Stimulated activated memory B cell treated with anti-CD40 and anti-IgM and Interleukin-4, amounts not matched to agents 10 μg/mL and 1 μg/mL and 100 μg/mL, for 72 hours (primary cell): Measurements from ENCODE around the gene AP1G1.
"Not testable (repeated sequence)": the region's sequence is repeated elsewhere in the genome, so short reads cannot be mapped to it uniquely, and the experiment has no call there.

Experiments used
- ATAC-seq: fragments of 150-1000 bp; cut with Tn5 transposase; 2 replicates; pipeline ENCODE4 v1.10.0; 2021
- H3K27ac Mint-ChIP-seq: one replicate; pipeline ENCODE4 v1.8.0; 2022; ENCODE audit warnings: mild to moderate bottlenecking, mixed read lengths
- H3K27me3 Mint-ChIP-seq: one replicate; pipeline ENCODE4 v1.8.0; 2022; ENCODE audit warnings: mixed read lengths
- H3K36me3 Mint-ChIP-seq: one replicate; pipeline ENCODE4 v1.8.0; 2022; ENCODE audit warnings: mixed read lengths
- H3K4me1 Mint-ChIP-seq: one replicate; pipeline ENCODE4 v1.8.0; 2022; ENCODE audit warnings: mixed read lengths
- H3K4me3 Mint-ChIP-seq: one replicate; pipeline ENCODE4 v1.8.0; 2022; ENCODE audit warnings: mild to moderate bottlenecking, moderate library complexity, mixed read lengths
- H3K9me3 Mint-ChIP-seq: one replicate; pipeline ENCODE4 v1.8.0; 2022; ENCODE audit warnings: mixed read lengths

AP1G1 gene

DNA sequence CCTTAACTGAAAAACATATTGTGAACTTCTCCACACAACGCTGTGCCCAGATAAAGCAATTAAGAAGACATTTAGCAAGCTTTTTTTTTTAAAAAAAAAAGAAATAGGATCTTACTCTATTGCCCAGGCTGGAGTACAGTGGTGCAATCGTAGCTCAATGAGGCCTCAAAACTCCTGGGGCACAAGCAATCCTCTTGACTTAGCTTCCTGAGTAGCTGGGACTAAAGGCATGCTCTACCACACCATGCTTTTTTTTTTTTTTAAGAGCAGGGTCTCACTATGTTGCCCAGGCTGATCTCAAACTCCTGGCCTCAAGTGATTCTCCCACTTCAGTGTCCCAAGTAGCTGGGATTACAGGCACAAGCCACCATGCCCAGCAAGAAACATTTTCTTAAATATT is 20.1 kb downstream of the AP1G1 start:
- Mint-ChIP-seq H3K27ac (no peak overlapping the region), H3K36me3 (peaks cover 35% of the 10 kb centered on the region), H3K4me3 (no peak overlapping the region), H3K27me3 (no peaks in the 10 kb centered on the region), H3K4me1 (peaks cover 48% of the 10 kb centered on the region), H3K9me3 (no peaks in the 10 kb centered on the region)
- no peak for ATAC-seq

GRCh38 chr16:71785143-71785542 is 23.5 kb downstream of the AP1G1 start:
- Mint-ChIP-seq H3K36me3 (peaks cover 30% of the 10 kb centered on the region), H3K4me1 (peaks cover 21% of the 10 kb centered on the region)
- not testable (repeated sequence) for ATAC-seq, H3K4me3 Mint-ChIP-seq, H3K27me3 Mint-ChIP-seq, H3K27ac Mint-ChIP-seq, H3K9me3 Mint-ChIP-seq

- peaks cover 18% of the 10 kb centered on the region for H3K4me1 Mint-ChIP-seq
- H3K27me3 Mint-ChIP-seq = no peaks in the 10 kb centered on the region
- H3K9me3 Mint-ChIP-seq = no peaks in the 10 kb centered on the region
- no peak for ATAC-seq
- H3K36me3 Mint-ChIP-seq = peaks cover 26% of the 10 kb centered on the region
- H3K27ac Mint-ChIP-seq = no peak overlapping the region
- H3K4me3 Mint-ChIP-seq = no peak overlapping the region
Measured at GRCh38 chr16:71784093-71784492, 24.5 kb downstream of the AP1G1 start.

DNA sequence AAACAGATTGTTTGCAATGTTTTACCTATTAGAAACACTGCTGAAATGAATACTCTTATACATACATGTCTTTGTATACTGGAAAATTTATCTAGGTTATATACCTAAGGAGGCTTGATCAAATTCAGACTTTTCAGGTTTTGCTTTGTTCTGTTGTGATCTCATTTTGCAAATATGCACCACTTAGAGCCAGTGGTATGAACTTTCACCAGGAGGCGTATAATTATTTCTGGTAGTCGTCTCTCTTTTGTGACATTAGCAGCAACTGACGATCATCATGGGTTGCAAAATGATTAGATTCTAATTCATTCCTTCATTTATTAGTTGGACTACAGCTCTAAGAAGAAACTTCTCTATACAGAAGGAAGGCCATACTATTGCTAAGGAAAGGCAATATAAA is 26.9 kb downstream of the AP1G1 start:
- H3K27ac Mint-ChIP-seq = no peak overlapping the region
- H3K27me3 Mint-ChIP-seq = no peaks in the 10 kb centered on the region
- peaks cover 37% of the 10 kb centered on the region for H3K4me1 Mint-ChIP-seq
- no peaks in the 10 kb centered on the region for H3K9me3 Mint-ChIP-seq
- H3K4me3 Mint-ChIP-seq = no peak overlapping the region
- peaks cover 24% of the 10 kb centered on the region for H3K36me3 Mint-ChIP-seq
- no peak for ATAC-seq

DNA sequence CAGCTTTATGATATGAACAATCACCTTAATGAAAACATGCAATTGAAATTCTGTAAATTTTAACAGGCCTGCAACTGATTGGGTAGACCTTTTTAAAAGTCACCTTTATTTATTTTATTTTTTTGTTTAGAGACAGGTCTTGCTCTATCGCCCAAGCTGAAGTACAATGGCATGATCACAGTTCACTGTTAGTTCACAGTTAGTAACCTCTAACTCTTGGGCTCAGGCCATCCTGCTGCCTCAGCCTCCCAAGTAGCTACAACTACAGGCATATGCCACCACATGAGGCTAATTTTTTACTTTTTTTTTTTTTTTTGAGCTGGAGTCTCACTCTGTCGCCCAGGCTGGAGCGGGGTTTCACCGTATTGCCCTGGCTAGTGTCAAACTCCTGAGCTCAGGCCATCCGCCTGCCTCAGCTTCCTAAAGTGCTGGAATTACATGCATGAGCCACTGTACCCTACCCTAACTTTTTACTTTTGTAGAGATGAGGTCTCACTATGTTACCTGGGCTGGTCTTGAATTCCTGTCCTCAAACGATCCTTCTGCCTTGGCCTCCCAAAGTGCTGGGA is 28.0 kb downstream of the AP1G1 start:
- no peaks in the 10 kb centered on the region for H3K9me3 Mint-ChIP-seq
- no peak overlapping the region for H3K4me3 Mint-ChIP-seq
- H3K4me1 Mint-ChIP-seq = peaks cover 48% of the 10 kb centered on the region
- ATAC-seq = no peak
- no peak overlapping the region for H3K27ac Mint-ChIP-seq
- H3K27me3 Mint-ChIP-seq = no peaks in the 10 kb centered on the region
- H3K36me3 Mint-ChIP-seq = peaks cover 29% of the 10 kb centered on the region

- no peak overlapping the region for H3K27ac Mint-ChIP-seq
- H3K4me1 Mint-ChIP-seq = peaks cover 45% of the 10 kb centered on the region
- ATAC-seq = no peak
- H3K36me3 Mint-ChIP-seq = peaks cover 31% of the 10 kb centered on the region
- no peak overlapping the region for H3K4me3 Mint-ChIP-seq
- no peaks in the 10 kb centered on the region for H3K9me3 Mint-ChIP-seq
- H3K27me3 Mint-ChIP-seq = no peaks in the 10 kb centered on the region
Measured at GRCh38 chr16:71778780-71779179, 29.9 kb downstream of the AP1G1 start.

GRCh38 chr16:71777329-71777728 is 31.3 kb downstream of the AP1G1 start:
- Mint-ChIP-seq H3K4me1 (peaks cover 45% of the 10 kb centered on the region), H3K27me3 (no peaks in the 10 kb centered on the region), H3K4me3 (no peak overlapping the region), H3K36me3 (peaks cover 31% of the 10 kb centered on the region), H3K9me3 (no peaks in the 10 kb centered on the region), H3K27ac (peak overlapping the region; percentile 83)
- ATAC-seq = no peak

DNA sequence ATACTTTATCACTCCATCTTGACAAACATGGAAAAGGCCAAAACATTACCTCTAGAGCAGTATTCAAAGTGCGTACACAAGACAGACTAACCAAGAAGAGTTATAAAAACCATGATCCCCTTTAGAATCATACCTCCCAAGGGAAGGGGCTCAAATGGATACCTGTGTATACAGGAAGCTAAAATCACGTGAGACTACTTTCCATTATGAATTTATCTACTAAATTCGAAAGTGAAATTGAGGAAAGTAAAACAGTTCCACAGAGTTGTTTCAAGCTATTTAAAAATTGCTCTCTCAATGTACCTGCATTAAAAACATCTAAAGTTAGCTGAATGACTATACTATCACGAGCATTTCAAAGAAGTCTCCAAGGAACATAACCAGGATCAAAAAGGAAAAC is 32.7 kb downstream of the AP1G1 start:
- peaks cover 27% of the 10 kb centered on the region for H3K36me3 Mint-ChIP-seq
- H3K27ac Mint-ChIP-seq = peak overlapping the region; percentile 83
- H3K9me3 Mint-ChIP-seq = no peaks in the 10 kb centered on the region
- peak; percentile 50 for ATAC-seq
- H3K4me1 Mint-ChIP-seq = peaks cover 38% of the 10 kb centered on the region
- no peaks in the 10 kb centered on the region for H3K27me3 Mint-ChIP-seq
- peak overlapping the region; percentile 39 for H3K4me3 Mint-ChIP-seq

DNA sequence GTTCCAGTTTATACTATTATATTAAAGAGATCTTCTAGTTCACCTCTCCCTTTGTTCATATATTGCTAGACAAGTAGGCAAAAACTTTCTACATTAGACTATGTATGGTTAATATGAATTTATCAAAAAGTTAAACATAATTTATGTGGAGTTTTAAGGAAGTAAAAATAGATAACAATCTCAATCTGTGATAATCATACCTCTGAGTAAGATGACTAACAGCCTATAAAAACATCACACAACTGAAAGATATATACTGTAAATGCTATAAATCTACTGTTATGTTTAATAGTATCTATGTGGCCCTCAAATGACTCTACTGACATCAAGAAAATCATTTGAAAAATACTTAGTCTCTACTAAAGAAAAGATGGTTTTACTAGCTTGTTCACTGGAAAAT is 37.1 kb downstream of the AP1G1 start:
- H3K36me3 Mint-ChIP-seq = peaks cover 37% of the 10 kb centered on the region
- H3K27me3 Mint-ChIP-seq = no peaks in the 10 kb centered on the region
- H3K9me3 Mint-ChIP-seq = no peaks in the 10 kb centered on the region
- H3K27ac Mint-ChIP-seq = no peak overlapping the region
- no peak overlapping the region for H3K4me3 Mint-ChIP-seq
- peaks cover 14% of the 10 kb centered on the region for H3K4me1 Mint-ChIP-seq
- no peak for ATAC-seq

DNA sequence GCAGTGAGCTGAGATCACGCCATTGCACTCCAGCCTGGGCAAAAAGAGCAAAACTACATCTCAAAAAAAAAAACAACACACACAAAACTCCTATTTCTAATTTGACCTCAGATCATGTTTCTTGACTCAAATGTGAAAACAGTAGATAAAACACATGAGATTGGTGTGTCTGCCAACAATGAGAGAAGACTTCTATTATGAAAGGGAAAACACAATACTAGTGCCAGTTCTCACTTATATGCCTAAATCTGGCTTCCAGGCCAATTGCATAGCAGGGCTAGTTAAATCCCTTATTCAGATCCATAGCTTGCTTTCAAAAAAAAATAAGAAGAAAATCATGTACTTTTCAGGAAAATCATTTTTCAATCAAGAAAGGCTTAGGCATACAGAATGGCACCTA is 39.4 kb downstream of the AP1G1 start:
- ATAC-seq = no peak
- H3K36me3 Mint-ChIP-seq = peaks cover 39% of the 10 kb centered on the region
- no peaks in the 10 kb centered on the region for H3K9me3 Mint-ChIP-seq
- H3K27me3 Mint-ChIP-seq = no peaks in the 10 kb centered on the region
- H3K27ac Mint-ChIP-seq = no peak overlapping the region
- no peaks in the 10 kb centered on the region for H3K4me1 Mint-ChIP-seq
- no peak overlapping the region for H3K4me3 Mint-ChIP-seq

- Mint-ChIP-seq H3K27ac (no peak overlapping the region), H3K4me1 (no peaks in the 10 kb centered on the region), H3K36me3 (peaks cover 51% of the 10 kb centered on the region), H3K27me3 (no peaks in the 10 kb centered on the region), H3K4me3 (no peak overlapping the region), H3K9me3 (no peaks in the 10 kb centered on the region)
- no peak for ATAC-seq
Measured at GRCh38 chr16:71767060-71767900, 41.4 kb downstream of the AP1G1 start.

GRCh38 chr16:71762186-71762585 is 46.4 kb downstream of the AP1G1 start:
- Mint-ChIP-seq H3K4me1 (no peaks in the 10 kb centered on the region), H3K27me3 (no peaks in the 10 kb centered on the region), H3K9me3 (no peaks in the 10 kb centered on the region), H3K27ac (no peak overlapping the region), H3K4me3 (no peak overlapping the region), H3K36me3 (peaks cover 35% of the 10 kb centered on the region)
- no peak for ATAC-seq

DNA sequence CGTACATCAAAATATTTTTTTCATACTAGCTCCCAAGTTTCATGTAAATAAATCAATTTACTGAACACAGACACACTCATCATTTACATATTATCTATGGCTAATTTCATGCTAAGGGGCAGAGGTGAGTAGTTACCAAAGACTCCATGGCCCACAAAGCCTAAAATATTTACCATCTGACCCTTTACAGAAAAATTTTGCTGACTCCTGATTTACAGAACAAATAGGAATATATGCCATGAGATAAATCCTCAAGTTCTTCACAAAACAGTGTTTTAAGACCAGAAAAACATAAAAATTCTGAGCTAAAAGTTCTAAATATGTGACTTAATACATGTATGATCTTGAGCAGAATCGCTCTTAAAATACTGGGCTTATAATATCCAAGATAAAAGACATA is 47.5 kb downstream of the AP1G1 start:
- Mint-ChIP-seq H3K4me3 (no peak overlapping the region), H3K9me3 (no peaks in the 10 kb centered on the region), H3K27me3 (no peaks in the 10 kb centered on the region)

GRCh38 chr16:71758293-71758760 is 50.3 kb downstream of the AP1G1 start:
- Mint-ChIP-seq H3K4me1 (peaks cover 3% of the 10 kb centered on the region), H3K9me3 (no peaks in the 10 kb centered on the region), H3K27ac (no peak overlapping the region), H3K4me3 (no peak overlapping the region), H3K36me3 (peaks cover 52% of the 10 kb centered on the region), H3K27me3 (no peaks in the 10 kb centered on the region)
- no peak for ATAC-seq

More for the DNA sequence above, 47.5 kb downstream of the AP1G1 start:
- H3K27ac Mint-ChIP-seq = no peak overlapping the region
- ATAC-seq = no peak
- peaks cover 39% of the 10 kb centered on the region for H3K36me3 Mint-ChIP-seq
- no peaks in the 10 kb centered on the region for H3K4me1 Mint-ChIP-seq

GRCh38 chr16:71754652-71755051 is 54.0 kb downstream of the AP1G1 start:
- H3K4me3 Mint-ChIP-seq = no peak overlapping the region
- no peak for ATAC-seq
- H3K27ac Mint-ChIP-seq = peak overlapping the region; percentile 61

GRCh38 chr16:71754108-71754507 is 54.5 kb downstream of the AP1G1 start:
- H3K27ac Mint-ChIP-seq = peak overlapping the region; percentile 61
- no peaks in the 10 kb centered on the region for H3K27me3 Mint-ChIP-seq
- H3K4me3 Mint-ChIP-seq = no peak overlapping the region
- no peaks in the 10 kb centered on the region for H3K9me3 Mint-ChIP-seq
- H3K36me3 Mint-ChIP-seq = peaks cover 60% of the 10 kb centered on the region
- no peak for ATAC-seq
- H3K4me1 Mint-ChIP-seq = peaks cover 6% of the 10 kb centered on the region

More at GRCh38 chr16:71754652-71755051, 54.0 kb downstream of the AP1G1 start:
- peaks cover 57% of the 10 kb centered on the region for H3K36me3 Mint-ChIP-seq
- H3K27me3 Mint-ChIP-seq = no peaks in the 10 kb centered on the region
- peaks cover 6% of the 10 kb centered on the region for H3K4me1 Mint-ChIP-seq
- no peaks in the 10 kb centered on the region for H3K9me3 Mint-ChIP-seq
